MCF 10A (cell line): ENCODE results near the gene SERPINE1. TPM values are rescaled to one million over a fixed set of nuclear protein-coding genes. Genes with fewer than 3 reads are reported as not detected.

Experiments used
- BruUV-seq: library from RNA; stranded (reverse); fragments of 400-500 nt; replicated peaks from 2 replicates; lab custom pipeline; 2021; lab: Mats Ljungman, UMichigan
- CTCF ChIA-PET: fragments of 300-600 bp; sonication (Branson Sonifier 250); formaldehyde crosslinking; extraction: SDS; loops from one replicate; lab custom pipeline; 2021; ENCODE audit warnings: antibody characterized with exemption, inconsistent platforms; lab: Yijun Ruan, JAX
- POLR2A ChIA-PET: fragments of 300-600, 350-650 bp; sonication (Branson Sonifier 250); formaldehyde crosslinking; extraction: SDS; loops from one replicate; lab custom pipeline; 2020; ENCODE audit warnings: antibody characterized with exemption, inconsistent platforms; lab: Yijun Ruan, JAX
- DNase-seq: peaks from one replicate; pipeline ENCODE4 v3.0.0-alpha.2; 2018; ENCODE audit not compliant: unreplicated experiment
- H3K27ac Mint-ChIP-seq: one replicate; pipeline ENCODE4 v1.8.0; 2022; ENCODE audit warnings: mild to moderate bottlenecking, low read depth, mixed read lengths; ENCODE audit not compliant: unreplicated experiment
- H3K27me3 Mint-ChIP-seq: one replicate; pipeline ENCODE4 v1.8.0; 2022; ENCODE audit warnings: mixed read lengths; ENCODE audit not compliant: insufficient read depth, unreplicated experiment
- H3K36me3 Mint-ChIP-seq: one replicate; pipeline ENCODE4 v1.8.0; 2022; ENCODE audit warnings: mild to moderate bottlenecking, moderate library complexity, mixed read lengths; ENCODE audit not compliant: insufficient read depth, unreplicated experiment
- H3K4me1 Mint-ChIP-seq: one replicate; pipeline ENCODE4 v1.8.0; 2022; ENCODE audit warnings: mixed read lengths; ENCODE audit not compliant: insufficient read depth, unreplicated experiment
- H3K4me3 Mint-ChIP-seq: one replicate; pipeline ENCODE4 v1.8.0; 2022; ENCODE audit warnings: mild to moderate bottlenecking, moderate library complexity, mixed read lengths; ENCODE audit not compliant: unreplicated experiment
- H3K9me3 Mint-ChIP-seq: one replicate; pipeline ENCODE4 v1.8.0; 2022; ENCODE audit warnings: mixed read lengths; ENCODE audit not compliant: unreplicated experiment
- CTCF ChIP-seq: fragments of 200-600 bp; IDR thresholded peaks from one replicate; pipeline ENCODE4 v1.8.0; 2022; ENCODE audit warnings: antibody characterized with exemption, mild to moderate bottlenecking; ENCODE audit not compliant: unreplicated experiment
- intact Hi-C: fragments of 100-400 bp; cut with micrococcal nuclease; formaldehyde crosslinking; loops from 2 replicates; pipeline ENCODE4 v1.14.1; 2022
- total RNA-seq: library from RNA; stranded (reverse); gene quantifications from 2 replicates; pipeline ENCODE4 v1.2.3, GENCODE V29; 2022

The SERPINE1 gene
- total RNA-seq, 1 experiment from 2014 or later: 80.6 TPM

- no peaks in the 10 kb centered on the region for H3K9me3 Mint-ChIP-seq
- no TSS peak for BruUV-seq
- no peak for DNase-seq
- ChIA-PET CTCF (interaction anchor here (0.5 to 2.8 kb wide), 11 partner anchors 10 to 119 kb away, joined by 3 to 31 read pairs (median 5); no protein-coding TSS in a partner anchor), POLR2A (interaction anchor here (1.2 kb wide), 2 partner anchors 20 to 47 kb away, joined by 4 to 5 read pairs; partner anchors contain the start of genes PLOD3 and ZNHIT1)
- intact Hi-C loops: no loop called here
- peak overlapping the region; percentile 23 for H3K4me3 Mint-ChIP-seq
- H3K27ac Mint-ChIP-seq: no peak overlapping the region
- peak; percentile 9 for TF ChIP-seq CTCF
- no peaks in the 10 kb centered on the region for H3K36me3 Mint-ChIP-seq
- peaks cover 89% of the 10 kb centered on the region for H3K27me3 Mint-ChIP-seq
- peaks cover 41% of the 10 kb centered on the region for H3K4me1 Mint-ChIP-seq
Measured at GRCh38 chr7:101171442-101171837, 44.5 kb downstream of the SERPINE1 start.

DNA sequence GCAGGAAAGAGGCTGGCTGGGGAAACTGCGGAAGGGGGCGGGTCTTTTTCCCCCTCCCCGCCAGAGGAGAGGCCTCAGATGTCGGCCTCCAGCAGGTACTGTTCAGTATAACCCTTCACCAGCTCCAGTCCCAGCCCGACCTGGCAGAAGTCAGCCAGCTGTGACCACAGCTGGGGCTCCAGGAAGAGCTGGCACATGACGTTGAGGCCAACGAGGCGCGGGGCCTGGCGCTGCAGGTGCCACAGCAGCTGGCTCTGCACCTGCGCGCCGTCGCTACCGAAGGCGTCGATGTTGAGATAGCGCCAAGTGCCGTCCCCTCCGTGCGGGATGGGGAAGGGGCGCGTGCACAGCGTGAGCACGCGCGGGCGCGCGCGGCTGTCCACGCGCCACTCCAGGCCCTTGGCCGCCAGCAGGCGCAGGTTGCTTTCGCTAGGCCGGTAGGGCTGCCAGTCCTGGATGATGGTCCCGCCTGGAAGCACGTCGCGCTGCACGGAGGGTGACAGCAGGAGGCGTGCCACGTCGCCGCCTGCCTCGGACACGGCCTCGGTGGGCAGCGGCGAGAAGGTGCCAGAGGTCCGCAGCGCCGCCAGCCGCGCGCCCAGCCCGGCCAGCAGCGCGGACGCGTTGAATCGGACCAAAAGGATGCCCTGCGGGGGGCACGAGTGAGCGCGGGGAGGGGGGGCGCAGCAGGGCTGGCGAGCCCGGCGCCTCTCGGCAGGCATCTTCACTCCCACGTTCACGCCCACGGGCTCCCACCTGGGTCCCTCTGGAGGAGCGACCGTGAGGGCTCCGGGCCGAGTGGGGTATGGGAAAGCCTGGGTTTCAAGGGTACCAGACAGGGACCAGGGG lies 45.3 kb downstream of the SERPINE1 start:
- peaks cover 81% of the 10 kb centered on the region for H3K27me3 Mint-ChIP-seq
- H3K9me3 Mint-ChIP-seq: no peaks in the 10 kb centered on the region
- ChIA-PET POLR2A (interaction anchor here (1.2 kb wide), 1 partner anchor 46 kb away, joined by 5 read pairs; the partner anchor contains the start of genes PLOD3 and ZNHIT1), CTCF (interaction anchor here (0.6 to 2.8 kb wide), 9 partner anchors 10 to 113 kb away, joined by 3 to 31 read pairs (median 5); no protein-coding TSS in a partner anchor)
- no peak for TF ChIP-seq CTCF
- H3K4me3 Mint-ChIP-seq: peak overlapping the region; percentile 61
- no TSS peak for BruUV-seq
- H3K4me1 Mint-ChIP-seq: peaks cover 35% of the 10 kb centered on the region
- DNase-seq: no peak
- intact Hi-C loops: no loop called here
- H3K36me3 Mint-ChIP-seq: no peaks in the 10 kb centered on the region
- no peak overlapping the region for H3K27ac Mint-ChIP-seq

DNA sequence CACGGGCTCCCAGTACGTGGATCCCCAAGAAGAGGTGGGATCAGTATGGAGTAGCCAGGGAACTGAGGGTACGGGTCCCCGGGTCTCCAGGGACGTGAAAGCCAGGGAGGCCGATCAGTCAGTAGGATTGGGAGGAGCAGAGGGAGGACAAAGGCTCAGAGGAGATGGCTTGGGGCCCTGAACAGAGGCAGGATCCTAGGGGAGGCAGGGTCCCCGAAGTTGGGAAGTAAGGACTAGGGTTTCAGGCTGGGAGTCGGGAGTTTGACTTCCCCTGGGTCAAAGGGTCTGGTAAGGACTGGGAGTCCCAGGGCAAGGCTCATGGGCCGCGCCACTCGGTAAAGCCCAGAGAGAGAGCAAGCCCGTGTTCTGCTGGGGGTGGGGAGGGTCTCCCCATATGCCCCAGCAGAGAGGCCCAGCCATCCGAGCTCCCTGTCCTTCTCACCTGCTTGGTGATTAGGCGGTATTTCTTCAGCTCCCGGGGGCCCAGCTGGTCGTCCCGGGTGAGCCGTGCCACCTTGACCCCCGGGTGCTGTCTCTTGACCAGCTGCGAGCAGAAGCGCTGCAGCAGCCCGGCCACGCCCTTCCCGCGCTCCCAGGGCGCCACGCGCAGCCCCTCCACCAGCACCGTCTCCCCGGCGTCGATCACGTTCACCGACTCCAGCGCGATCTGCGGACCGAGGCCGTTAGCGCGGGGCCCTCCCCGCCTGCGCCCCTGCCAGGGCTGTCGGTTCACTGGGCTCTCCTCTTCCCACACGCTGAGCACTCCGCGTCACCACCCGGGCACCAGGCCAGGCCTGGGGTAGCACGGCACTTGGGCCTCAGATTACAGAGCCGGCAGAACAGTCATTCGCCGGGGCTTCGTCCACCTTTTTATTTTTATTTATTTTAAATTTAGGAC lies 46.2 kb downstream of the SERPINE1 start:
- Mint-ChIP-seq H3K4me1 (peaks cover 27% of the 10 kb centered on the region), H3K36me3 (no peaks in the 10 kb centered on the region), H3K4me3 (peak overlapping the region; percentile 61), H3K27ac (no peak overlapping the region), H3K9me3 (no peaks in the 10 kb centered on the region), H3K27me3 (peaks cover 73% of the 10 kb centered on the region)
- CTCF ChIA-PET: interaction anchor here (0.6 to 1.9 kb wide), 5 partner anchors 12 to 878 kb away, joined by 3 to 16 read pairs (median 4); partner anchors contain the start of gene FIS1
- BruUV-seq: no TSS peak
- POLR2A ChIA-PET: interaction anchor here (0.6 to 1.9 kb wide), 5 partner anchors 8 to 44 kb away, joined by 3 to 7 read pairs (median 3); partner anchors contain the start of genes PLOD3, VGF and ZNHIT1
- intact Hi-C loops: no loop called here
- DNase-seq: peak; percentile 87
- TF ChIP-seq CTCF: no peak
